Measurements from ENCODE around the gene DIDO1. TPM values are rescaled to one million over a fixed set of nuclear protein-coding genes. Genes with fewer than 3 reads are reported as not detected.

Gene DIDO1
- total RNA-seq, 1 donor from 2014 or later, result 58.1 TPM

GRCh38 chr20:62952373-62952967 is 26.2 kb upstream of the DIDO1 start, which contains the start of gene SLC17A9:
SLC17A9 (plus strand) TSS chr20:62952709; CDS start chr20:62952831, 122 bp downstream.
- peaks cover 22% of the 10 kb centered on the region for H3K36me3 Mint-ChIP-seq
- TF ChIP-seq CTCF (conservative IDR thresholded peaks at IDR 0.05), result no peak
- no peaks in the 10 kb centered on the region for H3K9me3 Mint-ChIP-seq
- H3K4me1 Mint-ChIP-seq (ENCODE audit: unreplicated experiment), result no peaks in the 10 kb centered on the region
- no peaks in the 10 kb centered on the region for H3K27me3 Mint-ChIP-seq
- DNase-seq (ENCODE audit: extremely low spot score, unreplicated experiment), result no peak
- no peak within 1 kb of the TSS for H3K4me3 Mint-ChIP-seq
- no peak within 1 kb of the TSS for H3K27ac Mint-ChIP-seq

DNA sequence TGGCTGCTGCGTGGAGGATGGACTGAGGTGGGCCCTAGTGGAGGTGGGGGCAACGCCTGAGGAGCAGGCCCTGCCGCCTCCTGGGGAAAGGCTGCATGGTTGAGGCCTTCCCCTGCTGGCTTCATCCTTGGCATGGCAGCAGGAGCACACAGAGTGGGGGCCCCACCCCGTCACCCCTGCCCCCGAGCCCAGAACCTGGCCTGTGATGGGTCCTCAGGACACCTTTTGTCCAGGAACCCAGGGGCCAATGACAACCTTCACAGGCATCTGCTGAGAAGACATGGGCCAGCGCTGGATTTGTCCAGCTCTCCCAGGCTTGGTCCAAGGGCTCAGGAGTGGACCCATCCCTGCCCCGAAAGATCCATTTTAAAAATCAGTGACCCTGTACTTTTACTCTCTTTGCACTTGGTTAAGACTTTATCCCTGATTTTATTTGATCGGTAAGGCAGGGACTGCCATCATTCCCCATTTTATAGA is 25.6 kb upstream of the DIDO1 start:
- TF ChIP-seq CTCF (conservative IDR thresholded peaks at IDR 0.05), result no peak
- H3K36me3 Mint-ChIP-seq, result peaks cover 27% of the 10 kb centered on the region
- H3K27me3 Mint-ChIP-seq, result no peaks in the 10 kb centered on the region
- no peak overlapping the region for H3K27ac Mint-ChIP-seq
- H3K4me3 Mint-ChIP-seq, result no peak overlapping the region
- no peaks in the 10 kb centered on the region for H3K4me1 Mint-ChIP-seq (ENCODE audit: unreplicated experiment)
- no peak for DNase-seq (ENCODE audit: extremely low spot score, unreplicated experiment)
- H3K9me3 Mint-ChIP-seq, result no peaks in the 10 kb centered on the region

DNA sequence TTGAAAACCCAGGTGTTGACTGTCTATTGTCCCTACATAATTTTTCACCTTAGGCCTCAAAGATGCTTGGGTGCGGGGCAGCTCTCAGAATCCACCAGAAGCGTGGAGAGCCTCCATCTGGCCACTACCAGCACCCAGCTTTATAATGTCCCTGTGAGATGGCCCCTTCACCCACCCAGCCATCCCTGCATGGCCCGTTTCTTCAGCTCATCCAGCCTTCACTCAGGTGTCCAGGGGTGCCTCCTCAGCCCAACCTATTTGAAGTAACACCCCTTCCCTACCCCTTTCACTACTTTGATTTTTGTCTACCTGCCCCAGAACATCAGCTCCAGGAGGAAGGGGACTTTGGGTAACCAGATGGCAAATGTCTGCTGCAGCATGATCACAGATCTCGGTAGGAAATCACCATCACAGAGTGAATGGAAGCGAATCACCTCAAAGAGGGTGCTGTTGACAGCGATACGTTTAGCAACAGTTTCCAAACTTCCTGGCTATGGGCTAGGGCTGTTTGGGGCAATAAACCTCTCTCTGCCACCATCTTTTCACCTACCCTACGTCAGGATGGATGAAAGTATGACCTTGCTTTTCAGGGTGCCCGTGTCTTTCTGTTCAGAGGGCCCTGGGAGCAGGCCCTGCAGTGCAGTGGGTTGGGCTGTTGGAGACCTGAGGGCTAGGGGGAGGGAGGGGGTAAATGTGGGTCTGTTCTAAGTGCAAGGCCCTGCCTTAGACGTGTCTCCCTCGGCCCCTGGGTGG is 25.0 kb upstream of the DIDO1 start:
- no peak for DNase-seq (ENCODE audit: extremely low spot score, unreplicated experiment)
- Mint-ChIP-seq H3K4me3 (no peak overlapping the region), H3K36me3 (peaks cover 33% of the 10 kb centered on the region), H3K9me3 (no peaks in the 10 kb centered on the region), H3K27me3 (no peaks in the 10 kb centered on the region), H3K4me1 (ENCODE audit: unreplicated experiment) (no peaks in the 10 kb centered on the region), H3K27ac (no peak overlapping the region)
- no peak for TF ChIP-seq CTCF (conservative IDR thresholded peaks at IDR 0.05)

- no peak for DNase-seq (ENCODE audit: extremely low spot score, unreplicated experiment)
- no peaks in the 10 kb centered on the region for H3K4me1 Mint-ChIP-seq (ENCODE audit: unreplicated experiment)
- no peak for TF ChIP-seq CTCF (conservative IDR thresholded peaks at IDR 0.05)
- H3K36me3 Mint-ChIP-seq, result peaks cover 33% of the 10 kb centered on the region
- H3K27me3 Mint-ChIP-seq, result no peaks in the 10 kb centered on the region
- H3K4me3 Mint-ChIP-seq, result no peak overlapping the region
- no peak overlapping the region for H3K27ac Mint-ChIP-seq
- H3K9me3 Mint-ChIP-seq, result no peaks in the 10 kb centered on the region
Measured at GRCh38 chr20:62950741-62951140, 24.4 kb upstream of the DIDO1 start.

DNA sequence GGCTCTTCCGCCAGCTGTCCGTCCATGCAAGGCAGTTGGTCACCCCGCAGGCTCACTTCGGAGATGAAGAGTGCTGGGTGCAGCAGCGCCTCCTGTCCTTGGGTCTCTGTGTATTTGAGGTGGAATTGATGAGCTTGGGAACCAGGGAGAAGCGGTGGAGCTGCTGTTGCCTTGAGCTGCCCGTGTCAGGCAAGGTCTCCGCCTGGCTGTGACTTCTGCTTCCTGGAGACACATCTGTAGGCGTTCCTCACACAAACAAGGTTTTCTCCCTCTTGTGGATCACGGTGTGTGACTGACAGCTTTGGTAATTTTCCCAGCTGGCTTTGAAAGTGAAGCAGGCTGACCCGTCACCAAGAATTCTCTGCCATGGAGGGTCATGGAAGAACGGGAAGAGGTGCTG is 23.7 kb upstream of the DIDO1 start:
- Mint-ChIP-seq H3K27me3 (no peaks in the 10 kb centered on the region), H3K9me3 (no peaks in the 10 kb centered on the region), H3K4me1 (ENCODE audit: unreplicated experiment) (no peaks in the 10 kb centered on the region), H3K4me3 (no peak overlapping the region), H3K27ac (no peak overlapping the region), H3K36me3 (peaks cover 33% of the 10 kb centered on the region)
- no peak for DNase-seq (ENCODE audit: extremely low spot score, unreplicated experiment)
- no peak for TF ChIP-seq CTCF (conservative IDR thresholded peaks at IDR 0.05)

Measured in type B pancreatic cell (in vitro differentiated cells).